ENCODE data around the gene CELF4. TPM values are rescaled to one million over a fixed set of nuclear protein-coding genes. Genes with fewer than 3 reads are reported as not detected.
A peak's percentile ranks its signal among the peaks of the same experiment; 100 is the strongest.

CELF4 gene
- total RNA-seq, 1 experiment from 2014 or later, result not detected

GRCh38 chr18:37419315-37419714, 146.3 kb downstream of the CELF4 start:
- DNase-seq (ENCODE audit: low read depth), result peak; percentile 80

GRCh38 chr18:37414816-37415215, 150.8 kb downstream of the CELF4 start:
- DNase-seq (ENCODE audit: low read depth), result no peak

- no peak for DNase-seq (ENCODE audit: low read depth)
Observed at GRCh38 chr18:37412829-37413228, 152.8 kb downstream of the CELF4 start.

GRCh38 chr18:37412333-37412732, 153.3 kb downstream of the CELF4 start:
- DNase-seq (ENCODE audit: low read depth), result no peak

GRCh38 chr18:37409878-37410277, 155.7 kb downstream of the CELF4 start:
- DNase-seq (ENCODE audit: low read depth), result no peak

GRCh38 chr18:37408676-37409265, 156.8 kb downstream of the CELF4 start:
- peak; percentile 58 for DNase-seq (ENCODE audit: low read depth)

- DNase-seq (ENCODE audit: low read depth), result no peak
Observed at GRCh38 chr18:37407571-37407970, 158.0 kb downstream of the CELF4 start.

GRCh38 chr18:37405772-37406171, 159.8 kb downstream of the CELF4 start:
- DNase-seq (ENCODE audit: low read depth), result no peak

GRCh38 chr18:37405229-37405628, 160.4 kb downstream of the CELF4 start:
- no peak for DNase-seq (ENCODE audit: low read depth)

- no peak for DNase-seq (ENCODE audit: low read depth)
Observed at GRCh38 chr18:37403788-37404187, 161.8 kb downstream of the CELF4 start.

GRCh38 chr18:37403100-37403781, 162.4 kb downstream of the CELF4 start:
- peak; percentile 96 for DNase-seq (ENCODE audit: low read depth)

- DNase-seq (ENCODE audit: low read depth), result no peak
Observed at GRCh38 chr18:37402735-37403099, 162.9 kb downstream of the CELF4 start.

- DNase-seq (ENCODE audit: low read depth), result no peak
Observed at GRCh38 chr18:37400802-37401201, 164.8 kb downstream of the CELF4 start.

GRCh38 chr18:37398248-37398920, 167.2 kb downstream of the CELF4 start:
- peak; percentile 73 for DNase-seq (ENCODE audit: low read depth)

- DNase-seq (ENCODE audit: low read depth), result no peak
Observed at GRCh38 chr18:37397814-37398213, 167.8 kb downstream of the CELF4 start.

- DNase-seq (ENCODE audit: low read depth), result no peak
Observed at GRCh38 chr18:37396971-37397720, 168.5 kb downstream of the CELF4 start.

- DNase-seq (ENCODE audit: low read depth), result no peak
Observed at GRCh38 chr18:37395631-37396030, 170.0 kb downstream of the CELF4 start.

- no peak for DNase-seq (ENCODE audit: low read depth)
Observed at GRCh38 chr18:37395138-37395537, 170.5 kb downstream of the CELF4 start.

GRCh38 chr18:37394610-37394965, 171.0 kb downstream of the CELF4 start:
- DNase-seq (ENCODE audit: low read depth), result no peak

- DNase-seq (ENCODE audit: low read depth), result peak; percentile 96
Observed at GRCh38 chr18:37393945-37394609, 171.5 kb downstream of the CELF4 start.

- DNase-seq (ENCODE audit: low read depth), result no peak
Observed at GRCh38 chr18:37393221-37393827, 172.3 kb downstream of the CELF4 start.

GRCh38 chr18:37392648-37393047, 172.9 kb downstream of the CELF4 start:
- DNase-seq (ENCODE audit: low read depth), result no peak
